ENCODE measurements around the gene LCE1F.

LCE1F gene

DNA sequence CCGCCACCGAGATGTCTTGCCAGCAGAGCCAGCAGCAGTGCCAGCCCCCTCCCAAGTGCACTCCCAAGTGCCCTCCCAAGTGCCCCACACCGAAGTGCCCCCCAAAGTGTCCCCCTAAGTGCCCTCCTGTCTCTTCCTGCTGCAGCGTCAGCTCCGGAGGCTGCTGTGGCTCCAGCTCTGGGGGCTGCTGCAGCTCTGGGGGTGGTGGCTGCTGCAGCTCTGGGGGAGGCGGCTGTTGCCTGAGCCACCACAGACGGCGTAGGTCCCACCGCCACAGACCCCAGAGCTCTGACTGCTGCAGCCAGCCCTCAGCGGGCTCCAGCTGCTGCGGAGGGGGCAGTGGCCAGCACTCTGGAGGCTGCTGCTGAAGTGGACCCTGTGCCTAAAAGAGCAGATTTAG lies 1.4 kb downstream of the LCE1F start:
- no peak for DNase-seq (ENCODE audit: extremely low read depth, insufficient read length)
- Histone ChIP-seq H3K36me3 (ENCODE audit: control insufficient read depth, insufficient read depth, low read length) (no peaks in the 10 kb centered on the region), H3K27me3 (replicated peaks; ENCODE audit: control insufficient read depth, insufficient read depth, low read length) (no peaks in the 10 kb centered on the region; the same call in 1 of the 2 replicates), H3K4me3 (replicated peaks; ENCODE audit: low read depth, low read length) (no peak overlapping the region)
- TF ChIP-seq, protein P1, sequence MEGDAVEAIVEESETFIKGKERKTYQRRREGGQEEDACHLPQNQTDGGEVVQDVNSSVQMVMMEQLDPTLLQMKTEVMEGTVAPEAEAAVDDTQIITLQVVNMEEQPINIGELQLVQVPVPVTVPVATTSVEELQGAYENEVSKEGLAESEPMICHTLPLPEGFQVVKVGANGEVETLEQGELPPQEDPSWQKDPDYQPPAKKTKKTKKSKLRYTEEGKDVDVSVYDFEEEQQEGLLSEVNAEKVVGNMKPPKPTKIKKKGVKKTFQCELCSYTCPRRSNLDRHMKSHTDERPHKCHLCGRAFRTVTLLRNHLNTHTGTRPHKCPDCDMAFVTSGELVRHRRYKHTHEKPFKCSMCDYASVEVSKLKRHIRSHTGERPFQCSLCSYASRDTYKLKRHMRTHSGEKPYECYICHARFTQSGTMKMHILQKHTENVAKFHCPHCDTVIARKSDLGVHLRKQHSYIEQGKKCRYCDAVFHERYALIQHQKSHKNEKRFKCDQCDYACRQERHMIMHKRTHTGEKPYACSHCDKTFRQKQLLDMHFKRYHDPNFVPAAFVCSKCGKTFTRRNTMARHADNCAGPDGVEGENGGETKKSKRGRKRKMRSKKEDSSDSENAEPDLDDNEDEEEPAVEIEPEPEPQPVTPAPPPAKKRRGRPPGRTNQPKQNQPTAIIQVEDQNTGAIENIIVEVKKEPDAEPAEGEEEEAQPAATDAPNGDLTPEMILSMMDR (IDR thresholded peaks at IDR 0.05; ENCODE audit: insufficient read depth, low read length, poor library complexity, severe bottlenecking) = no peak

DNA sequence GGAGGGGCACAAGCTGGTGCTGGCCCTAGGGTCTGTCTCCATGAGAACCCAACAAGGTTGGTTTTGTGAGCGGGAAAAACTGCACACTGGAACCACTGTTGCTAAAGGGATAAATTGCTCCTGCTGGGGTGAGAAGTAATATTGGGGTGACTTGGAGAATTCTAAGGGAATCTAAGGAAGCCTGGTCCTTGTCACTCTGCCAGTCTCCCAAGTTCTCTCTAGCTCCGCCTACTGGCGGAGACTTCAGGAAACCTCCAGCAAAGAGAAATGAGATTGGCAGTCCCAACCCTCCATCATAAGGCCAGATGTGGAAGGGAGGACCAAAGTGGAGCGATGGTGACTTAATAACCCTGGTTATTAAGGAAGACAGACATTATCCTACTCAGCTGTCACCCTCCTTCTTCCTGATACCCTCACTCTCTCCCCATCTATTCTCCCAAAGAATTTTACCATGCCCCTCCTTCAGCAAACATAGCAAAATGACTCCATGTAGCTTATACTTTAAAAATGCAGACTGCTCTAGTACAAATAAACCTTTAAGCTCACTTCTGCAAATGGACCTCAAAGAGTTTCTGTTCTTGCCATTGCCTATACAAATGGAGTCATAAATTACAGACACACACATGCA lies 2.7 kb downstream of the LCE1F start:
- no peaks in the 10 kb centered on the region; the same call in 1 of the 2 replicates for H3K27me3 ChIP-seq (replicated peaks; ENCODE audit: control insufficient read depth, insufficient read depth, low read length)
- H3K36me3 ChIP-seq (ENCODE audit: control insufficient read depth, insufficient read depth, low read length) = no peaks in the 10 kb centered on the region
- TF ChIP-seq, protein P1 (IDR thresholded peaks at IDR 0.05; ENCODE audit: insufficient read depth, low read length, poor library complexity, severe bottlenecking) = peak; percentile 70
- no peak overlapping the region for H3K4me3 ChIP-seq (replicated peaks; ENCODE audit: low read depth, low read length)
- no peak for DNase-seq (ENCODE audit: extremely low read depth, insufficient read length)

DNA sequence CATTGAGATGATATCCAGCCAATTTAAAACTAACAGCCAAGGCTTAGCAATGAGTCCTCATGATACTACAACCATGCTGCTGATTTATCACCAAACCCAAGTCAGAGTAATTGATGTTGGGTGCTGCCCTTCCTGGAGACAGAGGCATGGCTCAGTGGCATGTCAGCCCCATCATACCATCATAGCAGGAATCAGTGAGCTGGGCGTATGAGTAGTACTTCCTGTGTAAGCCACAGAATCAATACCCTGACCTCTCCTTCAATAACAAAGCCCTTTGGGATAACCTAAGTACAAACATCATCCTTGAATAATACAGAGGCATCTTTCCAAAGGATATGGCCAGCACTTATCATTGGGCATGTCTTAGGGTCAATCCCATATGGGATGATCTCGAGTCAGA lies 8.2 kb downstream of the LCE1F start:
- TF ChIP-seq, protein P1 (IDR thresholded peaks at IDR 0.05; ENCODE audit: insufficient read depth, low read length, poor library complexity, severe bottlenecking) = no peak
- Histone ChIP-seq H3K27me3 (replicated peaks; ENCODE audit: control insufficient read depth, insufficient read depth, low read length) (no peaks in the 10 kb centered on the region; the same call in 1 of the 2 replicates), H3K36me3 (ENCODE audit: control insufficient read depth, insufficient read depth, low read length) (no peaks in the 10 kb centered on the region), H3K4me3 (replicated peaks; ENCODE audit: low read depth, low read length) (no peak overlapping the region)
- DNase-seq (ENCODE audit: extremely low read depth, insufficient read length) = no peak

DNA sequence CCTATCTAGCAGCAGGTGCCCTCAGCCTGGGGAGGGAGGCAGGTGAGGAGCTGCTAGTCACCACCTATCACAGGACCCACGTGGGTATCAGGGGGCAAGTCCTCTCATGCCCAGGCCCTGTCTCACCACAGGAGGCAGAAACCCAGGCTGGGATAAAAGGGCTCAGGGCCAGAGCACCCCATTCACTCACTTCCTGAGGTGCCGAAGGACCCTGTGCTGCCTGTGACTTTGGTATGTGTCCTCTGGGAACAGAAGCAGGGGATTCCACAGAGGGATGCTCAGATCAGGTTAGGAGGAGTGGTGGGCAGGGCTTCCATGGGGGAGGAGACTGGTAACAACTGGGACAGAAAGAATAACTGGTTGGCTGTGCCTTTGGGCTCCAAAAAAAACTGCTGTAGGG lies 11.1 kb downstream of the LCE1F start, which contains the start of gene LCE1E:
Gene LCE1E, plus strand, starts transcription at position 181 of the 400 bp plus-strand sequence. CDS start 1,043 bp downstream, outside the sequence.
- Histone ChIP-seq H3K27me3 (replicated peaks; ENCODE audit: control insufficient read depth, insufficient read depth, low read length) (no peaks in the 10 kb centered on the region), H3K4me3 (replicated peaks; ENCODE audit: low read depth, low read length) (peak within 1 kb of the TSS; percentile 42), H3K36me3 (ENCODE audit: control insufficient read depth, insufficient read depth, low read length) (no peaks in the 10 kb centered on the region)
- peak; percentile 6 for DNase-seq (ENCODE audit: extremely low read depth, insufficient read length)
- TF ChIP-seq, protein P1 (IDR thresholded peaks at IDR 0.05; ENCODE audit: insufficient read depth, low read length, poor library complexity, severe bottlenecking) = no peak

DNA sequence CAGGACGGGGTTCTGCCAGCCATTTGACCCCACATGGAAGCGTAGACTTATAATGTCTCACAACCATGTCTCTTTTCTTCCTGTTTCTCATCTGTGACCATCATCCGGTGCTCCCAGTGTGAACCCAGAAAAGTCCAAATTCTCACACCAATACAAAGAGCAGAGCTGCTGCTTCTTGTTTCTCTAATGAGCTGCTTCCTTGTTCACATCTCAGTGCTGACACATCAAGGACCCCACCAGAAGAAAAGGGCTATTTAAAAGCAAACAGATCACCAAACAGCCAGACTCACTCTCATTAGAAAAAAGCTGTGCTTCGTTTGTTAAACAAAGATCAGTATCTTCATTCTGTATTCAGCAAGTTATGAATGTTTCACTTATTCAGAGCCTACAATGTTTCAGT lies 20.7 kb downstream of the LCE1F start:
- H3K4me3 ChIP-seq (replicated peaks; ENCODE audit: low read depth, low read length) = no peak overlapping the region
- no peak for DNase-seq (ENCODE audit: extremely low read depth, insufficient read length)
- no peaks in the 10 kb centered on the region for H3K27me3 ChIP-seq (replicated peaks; ENCODE audit: control insufficient read depth, insufficient read depth, low read length)
- TF ChIP-seq, protein P1 (IDR thresholded peaks at IDR 0.05; ENCODE audit: insufficient read depth, low read length, poor library complexity, severe bottlenecking) = no peak
- H3K36me3 ChIP-seq (ENCODE audit: control insufficient read depth, insufficient read depth, low read length) = no peaks in the 10 kb centered on the region
